ENCODE measurements around the gene APRT. TPM values are rescaled to one million over a fixed set of nuclear protein-coding genes. Genes with fewer than 3 reads are reported as not detected.

APRT gene
- total and polyA plus RNA-seq, 2 of the 8 experiments (the other 6 are each of a cell fraction or from before 2014, with no cell fraction given) = 221 to 267 TPM

DNA sequence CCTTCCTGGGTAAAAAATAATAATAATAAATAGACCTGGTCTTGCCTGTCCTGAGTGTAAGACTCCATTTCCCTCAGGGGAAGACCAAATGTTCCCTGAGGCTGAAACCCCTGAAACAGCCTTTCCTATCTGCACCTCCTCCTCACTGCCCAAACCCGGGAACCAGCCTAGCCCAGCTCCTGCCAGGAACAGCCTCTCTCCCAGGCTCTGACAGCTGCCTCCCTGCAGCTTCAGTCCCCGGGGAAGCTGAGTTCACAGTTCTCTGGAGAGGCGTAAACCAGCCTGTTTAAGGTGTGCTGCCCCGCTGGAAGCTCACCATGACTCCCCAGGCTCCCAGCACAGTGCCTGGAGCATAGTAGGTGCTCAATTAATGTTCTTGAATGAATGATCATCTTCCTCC is 15.4 kb downstream of the APRT start (continued):
- TF ChIP-seq NRF1 (IDR thresholded peaks at IDR 0.05; ENCODE audit: low read depth, low read length) = no peak
- TF ChIP-seq KDM4A (IDR thresholded peaks at IDR 0.05; ENCODE audit: low read depth, low read length, severe bottlenecking) = no peak
- TF ChIP-seq RBBP5 (IDR thresholded peaks at IDR 0.05; ENCODE audit: borderline replicate concordance, low read depth, low read length) = no peak

All from H1 (cell line).